GM12892 (cell line): ENCODE measurements around the gene MAGEC2.

ENCODE experiments used
- POLR2A ChIP-seq: IDR thresholded peaks from 2 replicates; pipeline ENCODE4 v1.6.1; 2011; ENCODE audit warnings: low read depth, low read length, control low read depth
- POLR2AphosphoS5 ChIP-seq: IDR thresholded peaks from 2 replicates; pipeline ENCODE4 v1.6.1; 2011; ENCODE audit warnings: low read depth, low read length, control low read depth

DNA sequence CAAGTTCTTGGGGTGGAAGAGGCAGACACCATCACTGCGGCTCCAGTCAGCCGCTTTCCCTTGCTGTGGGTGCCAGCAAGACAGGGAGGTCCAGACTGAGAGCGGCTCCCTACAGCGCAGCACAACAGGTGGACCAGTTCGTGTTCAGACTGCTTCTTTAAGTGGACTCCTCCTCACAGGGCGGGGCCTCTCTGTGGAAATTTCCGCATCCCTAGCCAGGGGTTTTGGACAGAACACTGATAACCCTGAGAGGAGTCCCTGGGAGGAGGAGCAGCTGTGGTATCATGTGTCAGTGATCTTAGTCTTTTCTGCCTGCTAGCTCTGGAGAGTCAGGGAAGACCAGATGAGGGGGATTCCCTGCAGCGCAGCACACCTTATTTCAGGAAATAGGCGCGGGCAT is 48.5 kb downstream of the MAGEC2 start:
- TF ChIP-seq POLR2A = no peak
- TF ChIP-seq POLR2AphosphoS5 = no peak
